Germinal center (tissue), 1 donor: Measurements from ENCODE around the gene APOL1.

Experiments
- DNase-seq: peaks from one replicate; pipeline ENCODE4 v3.0.0; 2012; ENCODE audit warnings: mixed read lengths, low spot score

Gene APOL1

DNA sequence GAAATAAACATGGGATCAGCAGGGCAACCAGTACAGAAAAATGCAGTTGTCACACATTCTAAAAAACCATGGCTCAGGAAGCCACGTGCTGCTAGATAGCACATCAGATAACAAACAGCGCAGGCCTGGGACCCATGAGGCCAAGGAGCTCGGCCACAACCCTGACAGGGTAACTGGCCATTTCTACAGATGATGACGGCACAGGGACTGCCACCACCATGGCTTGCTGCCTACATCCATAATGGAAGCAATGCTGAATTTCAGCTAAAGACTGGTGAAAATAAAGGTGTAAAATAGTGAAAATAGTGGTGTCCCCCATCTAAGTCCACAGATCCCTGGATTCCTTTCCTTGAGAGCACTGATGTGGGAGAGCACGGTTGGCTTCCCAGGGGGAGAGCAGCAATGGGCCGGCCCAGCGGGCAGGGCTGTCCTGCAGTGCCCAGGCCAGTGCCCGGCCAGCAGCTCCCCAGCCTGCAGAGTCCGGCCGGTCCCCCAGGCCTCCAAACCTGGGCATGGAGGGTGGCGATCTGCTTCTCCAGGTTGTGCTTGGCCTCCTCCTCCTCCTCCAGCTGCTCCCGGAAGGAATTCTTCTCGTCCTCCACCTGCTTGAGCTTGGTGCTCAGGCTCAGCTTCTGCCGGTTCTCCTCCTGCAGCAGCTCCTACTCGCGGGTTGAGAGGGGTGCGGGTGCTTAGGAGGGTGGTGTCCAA, 40.0 kb downstream of the APOL1 start:
- DNase-seq: no peak

DNA sequence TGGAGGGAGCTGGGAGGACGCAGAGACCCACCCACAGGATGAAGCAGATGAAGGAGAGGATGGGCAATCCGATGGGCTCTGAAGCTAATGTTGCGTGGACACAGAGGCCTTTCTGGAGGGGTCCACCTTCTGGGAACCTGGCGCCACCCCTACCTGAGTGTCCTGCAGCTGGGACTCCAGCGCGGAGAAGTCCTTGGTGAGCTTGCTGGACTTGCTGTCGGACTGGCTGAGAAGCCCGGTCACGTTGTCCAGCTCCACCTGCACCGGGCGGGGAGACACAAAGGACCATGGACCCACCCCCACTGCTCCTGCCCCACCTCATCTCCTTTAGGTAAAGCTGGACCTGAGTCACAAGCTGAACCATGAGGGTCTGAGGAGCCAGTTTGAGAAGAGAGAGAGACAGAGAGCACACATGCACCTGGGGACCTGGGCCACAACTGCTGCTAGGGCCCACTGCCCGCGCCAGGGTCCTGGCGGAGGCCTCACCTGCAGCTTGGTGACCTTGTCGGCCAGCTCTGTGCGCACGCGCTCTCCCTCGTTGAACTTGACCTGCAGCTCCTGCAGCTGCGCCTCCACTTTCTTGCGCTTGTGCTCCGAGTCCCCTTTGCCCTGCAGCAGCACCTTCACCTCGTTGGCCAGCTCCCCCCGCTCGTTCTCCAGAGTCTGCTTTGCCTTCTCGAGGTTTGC, 40.8 kb downstream of the APOL1 start:
- DNase-seq: no peak

DNA sequence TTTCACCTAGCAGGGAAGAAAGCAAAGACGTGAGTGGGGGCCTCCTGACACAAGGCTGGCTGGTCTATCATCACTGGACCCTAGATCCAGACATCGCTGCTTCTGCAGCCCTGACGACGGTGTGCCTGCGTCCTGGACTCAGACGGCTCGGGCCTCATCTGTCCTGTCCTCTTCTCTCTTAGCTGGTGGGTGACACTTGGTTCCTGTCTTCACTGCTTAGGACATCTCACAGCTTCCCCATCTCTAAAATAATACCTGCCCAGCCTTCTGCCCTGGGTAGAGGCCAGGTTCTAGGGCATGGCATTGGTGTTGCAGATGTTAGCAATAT, 41.3 kb downstream of the APOL1 start:
- no peak for DNase-seq

DNA sequence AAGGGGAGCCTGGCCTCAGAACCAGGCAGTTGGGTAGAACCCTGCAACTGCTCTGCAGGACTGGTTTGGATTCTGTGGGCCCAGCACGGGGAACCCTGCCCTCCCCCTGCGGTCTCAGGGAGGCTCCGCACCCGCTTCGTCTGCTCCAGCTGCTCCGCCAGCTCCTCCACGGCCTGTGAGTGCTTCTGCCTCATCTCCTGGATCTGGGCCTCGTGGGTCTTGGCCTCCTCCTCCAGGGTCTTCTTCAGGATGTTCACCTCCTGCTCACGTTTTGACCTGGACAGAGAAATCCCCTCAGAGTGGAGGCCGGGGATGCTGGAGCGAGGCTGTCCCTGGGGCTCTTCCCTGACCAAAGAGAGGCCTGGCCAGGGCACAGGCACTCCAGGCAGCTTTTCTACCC, 41.9 kb downstream of the APOL1 start:
- DNase-seq: no peak

DNA sequence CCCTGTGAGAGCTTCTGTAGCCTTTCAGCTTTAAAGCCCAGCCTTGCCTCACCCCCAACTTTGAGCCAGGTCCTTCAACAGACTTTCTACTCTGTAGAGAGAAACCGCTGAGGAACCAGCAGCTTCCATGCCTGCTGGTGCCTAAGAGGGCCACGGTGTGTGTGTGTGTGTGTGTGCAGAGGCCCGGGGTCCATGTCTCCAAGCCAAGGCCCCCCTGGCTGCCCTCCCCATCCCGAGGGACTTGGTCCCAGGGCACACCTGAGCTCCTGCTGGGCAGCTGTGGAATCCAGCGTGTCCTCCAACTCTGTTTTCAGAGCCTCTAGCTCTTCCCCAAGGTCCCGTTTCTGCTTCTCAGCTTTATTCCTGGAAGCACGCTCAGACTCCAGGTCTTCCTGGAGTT, 42.3 kb downstream of the APOL1 start:
- DNase-seq: no peak

DNA sequence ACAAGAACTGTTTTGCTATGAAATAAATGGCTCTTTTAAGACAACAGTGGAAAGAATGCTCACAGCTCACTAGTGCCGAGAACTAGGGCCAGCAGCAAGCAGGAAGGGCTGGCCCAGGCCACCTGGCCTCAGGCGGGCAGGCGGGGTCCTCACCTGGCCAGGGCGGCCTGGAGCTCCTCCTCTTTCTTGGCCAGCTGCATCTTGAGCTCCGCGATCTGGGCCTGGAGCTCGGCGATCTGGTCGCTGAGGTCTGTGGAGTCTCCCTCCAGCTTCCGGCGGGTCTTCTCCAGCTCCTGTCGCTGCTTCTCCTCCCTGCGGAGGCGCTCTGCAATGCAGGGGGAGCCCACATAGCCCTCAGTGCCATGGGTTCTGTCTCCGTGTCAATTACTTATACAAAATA, 43.8 kb downstream of the APOL1 start:
- DNase-seq: no peak

DNA sequence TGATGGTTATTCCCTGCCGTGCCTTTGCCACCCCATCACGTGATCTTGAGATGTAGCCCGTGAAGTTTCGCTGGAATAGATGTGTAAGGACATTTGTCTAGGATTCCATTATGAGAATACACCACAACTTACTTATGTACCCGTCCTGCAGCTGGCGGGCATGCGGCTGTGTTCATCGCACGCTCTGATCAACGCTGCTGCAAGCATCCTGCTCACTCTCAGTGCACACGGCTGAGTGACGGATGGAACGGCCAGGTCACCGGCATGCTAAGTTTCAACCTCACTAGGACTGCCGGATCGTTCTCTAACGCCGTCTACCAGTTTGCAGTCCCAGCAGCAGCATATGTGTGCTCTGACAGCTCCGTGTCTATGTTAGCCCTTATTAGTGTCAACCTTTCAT, 44.6 kb downstream of the APOL1 start:
- DNase-seq: no peak

DNA sequence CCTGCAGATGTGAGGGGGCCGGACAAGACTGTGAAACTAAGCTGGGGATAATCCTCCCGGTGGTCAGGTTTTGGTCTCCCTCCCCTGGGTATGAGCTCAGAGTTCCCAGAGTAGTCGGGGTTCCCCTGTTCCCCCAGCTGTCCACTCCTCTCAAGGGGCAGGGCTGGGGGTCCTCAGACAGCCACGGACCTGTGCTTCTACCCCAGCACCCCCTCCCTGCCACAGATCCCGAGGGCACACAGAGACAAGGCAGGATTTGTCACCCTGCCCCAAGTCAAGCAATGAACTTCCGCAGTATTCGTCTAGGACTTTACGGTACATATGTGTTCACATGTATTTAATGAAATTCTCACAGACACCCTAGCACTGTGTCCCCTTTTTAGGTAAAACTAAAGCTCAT, 45.2 kb downstream of the APOL1 start:
- DNase-seq: no peak

DNA sequence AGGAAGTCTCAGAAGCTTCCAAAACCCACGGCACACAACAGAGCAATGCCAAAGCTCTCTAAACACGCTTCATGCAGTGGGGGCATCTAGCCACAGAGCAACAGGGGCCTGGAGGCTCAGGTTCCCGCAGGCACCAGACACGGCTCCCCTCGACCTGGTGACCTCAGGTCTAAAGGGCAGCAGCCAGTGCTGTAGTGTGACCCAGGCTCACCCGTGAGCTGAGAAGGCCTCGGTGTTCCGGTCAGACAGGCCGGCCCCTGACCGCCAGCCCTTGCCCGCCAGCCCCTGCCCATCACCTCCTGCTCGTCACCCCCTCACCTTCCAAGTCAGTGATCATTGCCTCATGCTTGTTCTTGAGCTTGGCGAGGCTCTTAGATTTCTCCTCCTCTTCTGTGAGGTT, 45.7 kb downstream of the APOL1 start:
- DNase-seq: no peak

DNA sequence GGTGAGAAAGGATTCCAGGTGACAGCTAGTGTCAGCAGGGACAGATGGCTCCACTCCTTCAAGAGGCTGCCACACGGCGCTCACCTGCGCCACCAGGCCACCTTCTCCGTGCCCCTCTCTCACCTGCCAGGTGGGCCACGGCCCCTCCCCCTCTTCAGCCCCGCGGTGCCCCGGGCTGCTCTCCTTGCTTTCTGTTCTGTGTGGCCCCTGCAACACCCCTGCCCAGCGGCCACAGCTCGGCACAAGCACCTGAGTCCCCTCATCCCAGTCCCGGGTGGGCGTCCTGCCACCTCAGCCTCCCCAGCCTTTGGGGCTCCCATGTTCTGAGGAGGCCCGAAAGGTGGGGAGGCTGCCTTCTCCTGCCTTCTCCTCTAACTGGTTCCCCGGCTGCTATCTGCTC, 46.4 kb downstream of the APOL1 start:
- DNase-seq: no peak

DNA sequence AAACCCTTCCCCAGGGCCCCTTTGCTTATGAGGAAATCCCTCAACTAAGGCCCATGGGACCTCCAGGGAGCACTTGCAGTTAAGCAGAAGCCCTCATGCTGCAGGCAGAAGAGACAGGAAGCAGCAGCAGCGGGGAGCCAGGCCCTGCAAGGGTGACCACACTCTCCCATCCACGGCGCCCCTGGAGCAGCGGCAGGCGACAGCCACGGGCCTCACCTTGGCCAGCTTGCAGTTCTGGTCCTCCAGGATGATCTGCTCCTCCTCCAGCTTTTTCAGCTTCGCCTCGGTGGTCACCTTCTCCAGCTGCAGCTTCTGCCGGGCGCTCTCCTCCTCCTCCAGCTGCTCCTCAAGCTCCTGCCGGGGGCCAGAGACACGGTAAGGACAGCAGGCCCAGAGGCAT, 47.0 kb downstream of the APOL1 start:
- no peak for DNase-seq

DNA sequence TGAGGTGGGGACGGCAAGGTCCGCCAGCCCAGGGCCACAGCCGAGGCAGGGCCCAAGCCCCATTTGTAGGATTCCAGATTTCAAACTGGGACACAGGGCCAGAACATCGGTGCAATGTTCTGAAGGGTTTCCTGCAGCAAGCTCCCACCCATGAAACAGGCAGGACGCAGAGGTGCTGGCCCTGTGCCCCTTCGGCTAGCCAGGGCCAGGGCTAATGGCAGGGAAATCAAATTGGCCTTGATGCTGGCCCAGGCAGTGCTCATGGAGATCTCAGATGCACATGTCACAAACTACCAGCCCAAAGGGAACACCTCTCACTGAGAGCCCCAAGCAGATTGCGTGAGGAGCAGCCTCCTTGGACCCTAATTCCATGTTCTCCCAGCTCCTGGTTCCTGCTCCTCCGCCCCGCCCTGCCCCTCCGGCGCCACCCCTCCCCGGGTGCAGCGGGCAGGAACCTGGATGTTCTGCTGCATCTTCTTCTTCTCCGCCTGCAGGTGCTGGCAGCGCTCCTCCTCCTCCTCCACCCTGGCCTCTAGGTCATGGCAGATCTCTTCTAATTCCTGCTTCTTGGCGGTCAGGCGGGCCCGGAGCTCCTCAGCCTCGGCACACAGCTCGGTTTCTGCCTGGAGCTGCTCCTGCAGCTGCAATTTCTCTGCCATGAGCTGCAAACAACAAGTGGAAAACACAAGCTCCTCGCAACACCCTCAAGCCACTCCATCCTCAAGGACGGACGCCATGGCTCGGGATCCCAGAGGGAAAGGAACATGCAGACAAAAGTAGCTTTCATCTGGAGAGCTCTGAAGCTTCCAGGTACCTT, 47.7 kb downstream of the APOL1 start:
- no peak for DNase-seq

DNA sequence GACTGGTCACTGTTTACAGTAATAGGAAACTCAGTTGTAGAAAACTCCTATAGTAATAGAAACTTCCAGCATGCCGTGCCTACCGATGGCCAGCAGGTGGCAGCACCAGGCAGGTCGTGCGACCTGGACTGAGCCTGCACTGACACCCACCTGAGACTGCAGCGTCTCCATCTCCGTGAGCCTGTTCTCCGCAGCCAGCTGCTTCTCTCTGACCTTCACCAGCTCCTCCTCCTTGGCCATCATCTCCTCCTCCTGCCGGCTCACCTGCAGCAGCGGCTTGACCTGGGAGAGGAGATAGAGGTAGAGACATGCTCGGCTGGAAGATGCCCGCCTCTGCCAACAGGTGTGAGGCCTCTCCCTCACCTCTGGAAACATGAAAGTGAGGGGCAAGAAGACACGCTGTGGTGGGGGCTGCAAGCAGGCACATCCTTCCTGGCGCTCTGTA, 48.5 kb downstream of the APOL1 start:
- DNase-seq: peak; percentile 79

DNA sequence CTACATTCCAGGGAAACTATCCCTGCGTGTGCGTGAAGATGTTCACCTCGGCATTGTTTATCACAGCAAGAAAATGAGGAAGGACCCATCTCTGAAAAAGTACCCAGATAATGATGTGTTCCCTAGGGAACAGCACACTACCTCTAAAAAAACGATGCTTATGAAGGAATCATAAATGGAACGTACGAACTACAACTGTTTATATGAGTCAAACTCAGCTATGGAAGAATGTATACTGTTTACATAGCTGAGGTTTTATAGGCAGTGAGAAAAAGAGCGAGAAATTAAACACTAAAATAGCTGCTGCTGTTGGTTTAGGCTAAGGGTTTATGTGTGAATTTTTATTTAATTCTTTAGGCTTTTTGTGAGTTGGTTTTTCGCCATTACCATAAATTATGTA, 48.9 kb downstream of the APOL1 start:
- no peak for DNase-seq

DNA sequence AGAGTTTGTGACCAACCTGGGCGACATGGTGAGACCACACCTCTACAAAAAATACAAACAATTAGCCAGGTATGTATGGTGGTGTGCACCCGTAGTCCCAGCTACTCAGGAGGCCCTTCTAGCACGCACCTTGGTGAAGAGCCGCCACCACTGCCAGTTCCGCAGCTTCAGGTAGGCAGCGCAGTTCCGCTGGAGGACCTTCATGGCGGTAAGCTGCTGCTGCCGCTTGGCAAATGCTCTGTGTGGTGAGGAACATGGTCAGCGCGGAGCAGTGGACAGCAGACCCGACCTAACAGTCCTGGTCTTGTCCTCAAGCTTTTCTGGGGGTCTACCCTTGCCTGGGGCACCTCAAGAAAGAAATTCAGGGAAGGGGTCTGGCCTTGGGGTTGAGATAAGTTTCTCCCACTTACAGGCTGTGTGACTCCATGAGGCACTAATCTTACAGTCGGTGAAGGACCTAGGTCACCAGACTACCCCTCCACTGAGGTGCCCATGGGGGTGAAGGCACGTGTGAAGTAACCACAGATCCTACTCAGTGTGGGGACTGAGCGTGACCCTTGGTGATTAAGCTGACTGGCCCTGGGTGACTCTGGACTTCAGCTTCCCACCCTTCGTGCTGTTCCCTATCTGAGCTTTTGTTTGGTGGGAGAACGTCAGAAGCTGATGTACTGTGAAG, 49.6 kb downstream of the APOL1 start:
- DNase-seq: no peak

DNA sequence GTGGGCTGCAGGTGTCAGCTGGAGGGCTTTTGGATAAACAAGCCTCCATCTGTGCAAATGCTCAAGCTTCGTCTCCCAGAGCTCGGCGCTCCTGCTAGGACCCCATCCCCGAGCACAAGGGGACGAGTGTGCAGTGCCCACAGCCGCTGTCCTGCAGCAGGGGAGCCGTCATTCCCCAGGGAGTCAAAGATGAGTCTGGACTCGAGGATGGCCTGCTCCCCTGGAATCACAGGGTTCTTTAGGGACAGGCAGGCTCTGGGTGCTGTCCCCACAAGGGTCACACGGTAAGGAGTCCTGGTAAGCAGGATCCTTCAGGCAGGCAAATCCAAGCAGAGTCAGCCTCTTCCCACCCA, 50.2 kb downstream of the APOL1 start:
- DNase-seq: no peak

DNA sequence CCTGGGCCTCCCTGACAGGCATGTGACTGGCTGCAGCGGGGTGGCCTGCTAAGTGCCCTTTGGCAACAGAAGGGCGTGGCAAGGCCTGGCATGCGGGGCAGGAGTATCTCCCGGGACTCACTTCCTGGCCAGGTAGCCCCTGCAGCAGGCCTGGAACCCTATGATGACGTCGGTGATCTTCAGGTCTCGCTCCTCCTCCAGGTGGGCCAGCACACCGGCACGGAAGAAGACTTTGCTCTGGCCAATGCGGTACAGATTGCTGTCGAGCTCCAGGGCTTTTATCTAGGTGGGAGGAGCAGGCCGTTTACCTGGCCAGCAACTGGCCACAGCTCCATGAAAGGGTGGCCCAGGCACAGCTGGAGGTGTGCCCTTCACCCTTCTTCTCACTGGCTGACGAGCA, 50.9 kb downstream of the APOL1 start:
- no peak for DNase-seq

DNA sequence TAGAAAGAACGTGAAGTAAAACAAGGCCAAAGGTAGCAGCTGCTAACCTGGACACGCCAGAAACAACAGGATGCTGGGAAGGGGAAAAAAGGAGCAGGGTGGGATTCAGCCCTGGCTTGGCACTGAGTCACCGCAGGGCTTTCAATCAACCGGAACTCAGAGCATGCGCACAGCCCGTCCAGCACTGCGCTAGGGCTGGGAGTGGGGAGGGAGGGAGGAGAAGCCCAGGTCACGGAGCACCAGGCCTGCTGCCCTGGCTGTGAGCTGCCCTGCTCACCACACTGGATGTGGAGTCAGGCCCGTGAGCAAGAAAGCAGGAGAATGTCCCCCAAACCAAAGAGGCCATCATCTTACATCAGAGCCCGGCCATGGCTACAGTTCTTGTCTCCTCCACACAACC, 51.5 kb downstream of the APOL1 start:
- no peak for DNase-seq

DNA sequence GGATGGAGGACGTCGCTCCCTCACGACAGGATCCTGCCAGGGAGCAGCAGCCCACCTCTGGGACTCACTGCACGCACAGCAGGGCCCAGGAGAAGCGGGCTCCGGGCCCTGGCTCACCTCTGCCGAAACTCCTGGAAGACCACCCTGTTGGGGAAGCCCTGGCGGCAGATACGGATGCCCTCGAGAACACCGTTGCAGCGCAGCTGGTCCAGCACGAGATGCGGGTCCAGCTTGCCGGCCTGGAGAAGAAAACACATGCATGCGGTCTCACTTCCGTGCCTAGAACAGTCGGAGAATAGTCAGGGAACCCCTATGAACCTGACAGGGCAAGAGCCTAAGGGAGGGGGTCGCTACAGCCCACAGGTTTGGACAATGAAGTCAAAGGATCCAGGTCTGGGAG, 52.9 kb downstream of the APOL1 start:
- no peak for DNase-seq

DNA sequence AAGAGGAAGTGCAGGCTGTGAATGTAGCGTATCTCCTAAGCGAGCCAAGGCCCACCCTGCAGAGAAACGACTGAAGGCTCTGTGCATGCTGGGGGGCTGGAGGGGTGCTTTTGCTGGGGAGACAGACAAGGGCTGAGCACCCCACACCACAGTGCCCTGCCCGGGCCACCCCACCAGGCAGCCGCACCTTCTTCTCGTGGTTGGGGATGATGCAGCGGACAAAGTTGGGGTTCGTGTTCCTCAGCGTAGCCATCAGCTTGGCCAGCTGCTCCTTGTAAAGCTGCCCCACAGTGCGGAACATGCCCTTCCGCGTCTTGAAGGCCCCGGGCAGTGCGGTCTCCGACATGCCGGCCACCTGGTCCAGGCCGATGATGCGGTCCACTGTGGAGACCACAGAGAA, 53.3 kb downstream of the APOL1 start:
- DNase-seq: no peak

DNA sequence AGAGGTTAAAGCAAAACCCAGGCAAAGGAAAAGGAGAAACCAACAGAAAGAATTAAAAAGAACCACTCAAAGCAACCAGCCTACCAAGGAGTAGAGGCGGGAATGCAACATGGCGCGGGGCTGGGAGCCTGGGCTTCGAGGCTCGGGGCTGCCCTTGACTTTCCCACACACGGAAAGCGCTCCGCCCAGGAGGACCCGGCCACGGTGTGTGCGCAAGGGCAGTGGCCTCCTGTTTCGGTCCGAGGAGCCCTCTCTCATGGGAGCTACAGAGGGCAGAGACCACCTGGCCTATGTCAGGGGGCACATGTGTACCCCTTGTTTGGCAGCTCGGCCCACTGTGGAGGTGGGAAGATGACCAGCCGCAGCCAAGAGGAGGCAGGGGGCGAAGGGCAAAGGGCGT, 55.9 kb downstream of the APOL1 start:
- DNase-seq: no peak

DNA sequence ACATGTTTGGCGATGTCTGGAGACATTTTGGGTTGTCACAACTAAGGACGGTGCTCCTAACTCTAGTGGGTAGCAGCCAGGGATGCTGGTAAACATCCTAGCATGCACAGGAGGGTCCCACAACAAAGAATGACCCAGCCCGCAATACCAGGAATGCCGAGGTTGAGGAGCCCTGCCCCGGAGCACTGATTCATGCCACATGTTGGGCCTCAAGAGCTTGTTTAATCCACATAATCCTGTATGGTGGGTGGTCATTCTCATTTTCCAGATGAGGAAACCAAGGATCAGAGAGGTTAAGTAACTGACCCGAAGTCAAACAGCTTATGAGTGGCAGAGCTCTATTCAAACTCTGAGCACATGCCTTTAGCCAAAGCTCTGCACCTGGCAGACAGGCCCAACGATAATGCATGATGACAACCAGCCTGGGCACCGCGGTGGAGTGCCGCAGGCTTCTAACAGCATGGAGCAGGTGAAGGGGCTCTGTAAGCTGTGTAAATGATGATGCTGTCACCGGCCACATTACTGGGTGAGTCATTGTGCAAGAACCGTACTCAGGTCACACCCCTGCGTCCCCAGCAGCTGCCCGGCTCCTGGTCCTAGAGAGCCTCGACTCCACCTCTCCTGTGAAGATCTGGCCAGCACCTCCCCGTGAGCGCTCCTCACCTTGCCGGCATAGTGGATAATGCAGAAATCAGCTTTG, 58.6 kb downstream of the APOL1 start:
- no peak for DNase-seq
